Stomach (tissue), 9 donors: ENCODE data around the gene PRDM5. TPM values are rescaled to one million over a fixed set of nuclear protein-coding genes. Genes with fewer than 3 reads are reported as not detected.

Experiments used
- DNase-seq, 2 donors: peaks; one replicate each; pipeline versions ENCODE4 v3.0.0 to v3.0.0-alpha.2; 2013 to 2019
- H3K27ac ChIP-seq, 5 donors: fragments of 200-600 bp in 4 of 5; sonication (generic) in 4 of 5; one replicate each; pipeline ENCODE4 v1.5.1; 2013 to 2019; ENCODE audit warnings: mild to moderate bottlenecking in 1 of 5, moderate library complexity in 1 of 5
- H3K27me3 ChIP-seq, 3 donors: fragments of 200-600 bp; sonication (generic); one replicate each; pipeline ENCODE4 v1.5.1; 2017 to 2019; ENCODE audit warnings: mixed run types in 1 of 3
- H3K36me3 ChIP-seq, 4 donors: fragments of 200-600 bp; sonication (generic); 1 replicate in 3 of 4; 2 replicates in 1 of 4; pipeline ENCODE4 v1.5.1; 2016 to 2019
- H3K4me1 ChIP-seq, 4 donors: fragments of 200-600 bp; sonication (generic); one replicate each; pipeline ENCODE4 v1.5.1; 2016 to 2019
- H3K4me3 ChIP-seq, 4 donors: fragments of 200-600 bp; sonication (generic) in 3 of 4; one replicate each; pipeline ENCODE4 v1.5.1; 2016 to 2019; ENCODE audit warnings: mild to moderate bottlenecking in 1 of 4
- H3K9me3 ChIP-seq, 4 donors: fragments of 200-600 bp; sonication (generic); one replicate each; pipeline ENCODE4 v1.5.1; 2016 to 2019
- EP300 ChIP-seq: sonication (generic); formaldehyde crosslinking; IDR thresholded peaks from one replicate; pipeline ENCODE4 v1.6.1; 2017; ENCODE audit warnings: antibody characterized with exemption
- POLR2A ChIP-seq, 4 donors: fragments of 450-650 bp; IDR thresholded peaks; one replicate each; pipeline ENCODE4 v1.6.1; 2016; ENCODE audit warnings: antibody characterized with exemption in 4 of 4, control low read depth in 2 of 4, mild to moderate bottlenecking in 1 of 4, moderate library complexity in 1 of 4
- POLR2AphosphoS5 ChIP-seq, 3 donors: sonication (generic); formaldehyde crosslinking; IDR thresholded peaks; one replicate each; pipeline ENCODE4 v1.6.1; 2016; ENCODE audit warnings: antibody characterized with exemption in 3 of 3
- WGBS, 5 donors: extraction: QIAGEN DNeasy Blood & Tissue Kit in 3 of 5; methylation state at CpG; one replicate each; pipeline versions ENCODE4 v1.1.5 to v1.1.7; 2013 to 2018; 5-methylcytosine and 5-hydroxymethylcytosine counted together
- intact Hi-C: fragments of 100-400 bp; cut with DNase I; formaldehyde crosslinking; loops from one replicate; pipeline ENCODE4 v1.15.1; 2023; ENCODE audit warnings: low total_unique reads
- polyA plus RNA-seq, 3 donors: library from polyadenylated mRNA; stranded (reverse); fragments of 200-250 nt; gene quantifications; one replicate each; pipeline ENCODE4 v1.2.3, GENCODE V29; 2013
- total RNA-seq, 5 donors: library from RNA; depleted of rRNA; stranded (reverse); fragments of >200 nt; gene quantifications; one replicate each; pipeline versions ENCODE4 v1.1.0 to v1.2.3, GENCODE V29; 2014 to 2016
- TF ChIP-seq, protein P1 (sequence below), 7 experiments: fragments of 450-650 bp in 4 of 7; fragments of 200-600 bp in 3 of 7; sonication (generic) in 3 of 7; IDR thresholded peaks; one replicate each; pipeline ENCODE4 v1.5.1; 2016 to 2019; ENCODE audit warnings: antibody characterized with exemption in 7 of 7, control low read depth in 2 of 7, mild to moderate bottlenecking in 1 of 7
- donor health status: healthy with polysubstance abuse.
- donor health status: Bipolar disorder and iron deficiency.
- donor health status: healthy.

The PRDM5 gene
- total and polyA plus RNA-seq, 8 donors: 1.5 to 64.7 (median 10.7) TPM

DNA sequence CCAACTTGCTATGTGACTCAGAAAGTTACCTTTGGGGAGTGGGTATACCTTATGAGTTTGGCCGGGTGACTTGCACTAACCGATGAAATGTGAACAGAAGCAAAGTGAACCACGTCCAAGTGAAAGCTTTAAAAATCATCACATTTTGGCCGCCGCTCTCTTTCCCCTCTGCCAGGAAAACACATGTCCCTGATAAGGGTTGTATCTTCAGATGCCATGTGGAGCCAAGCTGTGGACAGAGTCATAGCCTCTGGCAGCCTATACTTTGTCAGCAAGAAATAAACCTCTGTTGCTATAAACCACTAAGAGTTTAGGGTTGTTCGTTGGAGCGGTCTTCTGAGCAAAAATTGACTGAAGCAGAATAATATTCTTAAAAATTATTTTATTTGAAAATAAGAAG, 92.3 kb downstream of the PRDM5 start:
- Histone ChIP-seq H3K9me3 (peaks cover 0 to 11% (median 8%) of the 10 kb centered on the region in 4 donors), H3K27ac (no peak overlapping the region), H3K4me3 (no peak overlapping the region), H3K36me3 (peaks cover 0 to 5% (median 0%) of the 10 kb centered on the region in 4 donors), H3K4me1 (peaks cover 0 to 10% (median 3%) of the 10 kb centered on the region in 4 donors), H3K27me3 (no peaks in the 10 kb centered on the region)
- DNase-seq: no peak
- WGBS, 5 donors: 72 to 84% (median 80%) methylated on average over 7 of the region's 7 CpGs
- no peak for TF ChIP-seq EP300
- no peak for TF ChIP-seq POLR2A (IDR thresholded peaks at IDR 0.05)
- no peak for TF ChIP-seq POLR2AphosphoS5 (IDR thresholded peaks at IDR 0.05)
- TF ChIP-seq, protein P1, sequence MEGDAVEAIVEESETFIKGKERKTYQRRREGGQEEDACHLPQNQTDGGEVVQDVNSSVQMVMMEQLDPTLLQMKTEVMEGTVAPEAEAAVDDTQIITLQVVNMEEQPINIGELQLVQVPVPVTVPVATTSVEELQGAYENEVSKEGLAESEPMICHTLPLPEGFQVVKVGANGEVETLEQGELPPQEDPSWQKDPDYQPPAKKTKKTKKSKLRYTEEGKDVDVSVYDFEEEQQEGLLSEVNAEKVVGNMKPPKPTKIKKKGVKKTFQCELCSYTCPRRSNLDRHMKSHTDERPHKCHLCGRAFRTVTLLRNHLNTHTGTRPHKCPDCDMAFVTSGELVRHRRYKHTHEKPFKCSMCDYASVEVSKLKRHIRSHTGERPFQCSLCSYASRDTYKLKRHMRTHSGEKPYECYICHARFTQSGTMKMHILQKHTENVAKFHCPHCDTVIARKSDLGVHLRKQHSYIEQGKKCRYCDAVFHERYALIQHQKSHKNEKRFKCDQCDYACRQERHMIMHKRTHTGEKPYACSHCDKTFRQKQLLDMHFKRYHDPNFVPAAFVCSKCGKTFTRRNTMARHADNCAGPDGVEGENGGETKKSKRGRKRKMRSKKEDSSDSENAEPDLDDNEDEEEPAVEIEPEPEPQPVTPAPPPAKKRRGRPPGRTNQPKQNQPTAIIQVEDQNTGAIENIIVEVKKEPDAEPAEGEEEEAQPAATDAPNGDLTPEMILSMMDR (IDR thresholded peaks at IDR 0.05): no peak
- intact Hi-C loops: no loop called here

DNA sequence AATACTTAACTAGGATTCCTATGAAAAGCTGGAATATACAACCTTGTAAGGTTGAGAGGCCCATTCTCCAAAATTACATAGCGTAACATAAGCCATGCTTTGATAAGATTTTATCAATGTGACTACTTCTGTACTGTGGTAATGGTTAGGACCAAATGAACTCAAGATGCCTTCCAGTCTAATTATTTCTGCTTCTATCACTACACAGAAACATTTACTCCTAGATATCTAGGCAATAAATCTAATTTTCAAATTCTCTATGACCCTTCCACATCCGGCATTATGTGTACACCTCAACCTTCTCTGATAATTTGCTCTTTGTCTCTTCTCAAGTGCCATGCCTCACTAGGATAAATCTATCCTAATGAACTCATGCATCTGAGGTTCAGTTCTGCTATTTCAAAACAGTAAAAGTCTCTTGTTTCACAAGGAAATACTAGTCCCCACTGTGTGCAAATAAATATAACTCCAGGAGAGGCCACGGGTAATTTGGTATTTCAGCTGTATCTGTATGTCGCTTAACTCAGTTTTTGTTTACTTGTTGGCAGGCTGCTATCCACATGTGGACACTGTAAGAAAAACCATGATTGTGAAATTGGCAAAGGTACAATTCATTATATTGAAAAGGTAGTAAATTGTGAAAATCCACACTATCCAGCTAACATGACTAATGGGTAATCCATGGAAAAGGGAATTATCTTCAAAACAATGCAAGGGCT, 93.3 kb downstream of the PRDM5 start:
- H3K9me3 ChIP-seq: peaks cover 0 to 9% (median 4%) of the 10 kb centered on the region in 4 donors
- no peak overlapping the region for H3K27ac ChIP-seq
- H3K4me1 ChIP-seq: peaks cover 0 to 10% (median 3%) of the 10 kb centered on the region in 4 donors
- H3K4me3 ChIP-seq: no peak overlapping the region
- no peak for TF ChIP-seq POLR2AphosphoS5 (IDR thresholded peaks at IDR 0.05)
- TF ChIP-seq POLR2A (IDR thresholded peaks at IDR 0.05): no peak
- TF ChIP-seq EP300: no peak
- TF ChIP-seq, protein P1 (IDR thresholded peaks at IDR 0.05): no peak
- intact Hi-C loops: no loop called here
- H3K36me3 ChIP-seq: peaks cover 0 to 2% (median 0%) of the 10 kb centered on the region in 4 donors
- no peaks in the 10 kb centered on the region for H3K27me3 ChIP-seq
- WGBS, 5 donors: 41 to 56% (median 44%) methylated on average over 4 of the region's 4 CpGs
- no peak for DNase-seq

DNA sequence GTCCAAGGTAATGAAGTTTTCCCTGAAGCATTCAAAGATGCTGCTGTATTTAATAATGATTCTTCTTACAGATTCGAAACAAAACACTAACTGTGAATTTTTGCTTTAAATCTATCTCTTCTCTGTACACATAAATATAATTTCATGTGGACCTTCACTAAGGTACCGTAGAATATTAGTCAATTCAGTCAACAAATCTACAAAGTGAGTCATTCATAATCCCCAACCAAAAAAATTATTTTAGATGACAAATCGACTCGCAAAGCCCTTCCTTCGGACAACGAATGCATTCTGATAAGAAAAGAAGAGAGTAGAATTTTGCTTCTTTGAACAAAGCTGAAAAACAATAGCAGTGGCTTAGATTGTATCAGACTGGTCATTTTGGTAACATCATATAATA, 95.7 kb downstream of the PRDM5 start:
- Histone ChIP-seq H3K27ac (no peak overlapping the region), H3K4me3 (no peak overlapping the region), H3K36me3 (no peaks in the 10 kb centered on the region), H3K4me1 (peaks cover 0 to 10% (median 3%) of the 10 kb centered on the region in 4 donors), H3K9me3 (no peaks in the 10 kb centered on the region), H3K27me3 (no peaks in the 10 kb centered on the region)
- TF ChIP-seq POLR2AphosphoS5 (IDR thresholded peaks at IDR 0.05): no peak
- intact Hi-C loops: no loop called here
- 91 to 95% (median 93%) methylated on average over 6 of the region's 6 CpGs for WGBS, 5 donors
- no peak for DNase-seq

DNA sequence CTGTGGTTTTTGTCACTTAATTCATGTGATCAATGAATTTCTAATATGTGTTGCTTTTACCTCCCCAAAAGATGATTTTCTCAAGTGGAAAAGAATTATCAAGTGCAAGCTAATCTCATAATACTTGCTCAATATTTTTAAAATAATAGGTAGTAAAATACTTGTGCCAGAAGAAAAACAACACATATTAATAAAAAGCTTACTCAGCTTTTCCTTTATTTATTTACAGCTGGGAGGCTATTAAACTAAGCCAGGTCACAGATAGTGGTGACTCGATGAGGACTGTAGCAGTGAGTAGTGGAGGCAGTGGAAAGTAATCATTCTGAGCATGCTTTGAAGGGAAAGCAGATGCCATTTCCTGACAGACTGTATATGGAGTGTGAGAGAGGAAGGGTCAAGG, 96.1 kb downstream of the PRDM5 start:
- H3K27me3 ChIP-seq: no peaks in the 10 kb centered on the region
- DNase-seq: no peak
- H3K36me3 ChIP-seq: no peaks in the 10 kb centered on the region
- no peak for TF ChIP-seq POLR2AphosphoS5 (IDR thresholded peaks at IDR 0.05)
- no peak for TF ChIP-seq POLR2A (IDR thresholded peaks at IDR 0.05)
- TF ChIP-seq EP300: no peak
- TF ChIP-seq, protein P1 (IDR thresholded peaks at IDR 0.05): no peak
- H3K9me3 ChIP-seq: no peaks in the 10 kb centered on the region
- H3K4me3 ChIP-seq: no peak overlapping the region
- 36 to 47% (median 43%) methylated on average over 1 of the region's 1 CpG for WGBS, 5 donors
- no peak overlapping the region for H3K27ac ChIP-seq
- intact Hi-C loops: no loop called here
- peaks cover 0 to 10% (median 3%) of the 10 kb centered on the region in 4 donors for H3K4me1 ChIP-seq

DNA sequence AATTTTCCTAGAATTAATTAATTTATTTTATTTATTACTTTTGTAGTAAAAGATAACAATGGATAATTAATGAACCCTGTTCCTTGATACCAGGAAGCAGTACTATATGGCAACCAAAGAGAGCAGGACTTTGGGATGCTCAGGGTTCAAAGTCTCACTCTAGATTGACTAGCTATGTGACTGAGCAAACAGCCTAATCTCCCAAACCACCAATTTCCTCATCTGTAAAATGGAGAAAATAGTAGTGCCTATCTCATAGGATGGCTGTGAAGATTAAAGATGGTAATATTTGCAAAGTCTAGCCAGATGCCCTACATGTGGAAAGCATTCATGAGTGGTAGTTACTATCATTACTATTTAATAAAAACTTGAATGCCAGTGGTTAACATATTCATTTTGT, 97.6 kb downstream of the PRDM5 start:
- no peak for DNase-seq
- no peak overlapping the region for H3K4me3 ChIP-seq
- peaks cover 0 to 10% (median 3%) of the 10 kb centered on the region in 4 donors for H3K4me1 ChIP-seq
- intact Hi-C loops: no loop called here
- no peak overlapping the region for H3K27ac ChIP-seq
- no peaks in the 10 kb centered on the region for H3K9me3 ChIP-seq
- H3K36me3 ChIP-seq: no peaks in the 10 kb centered on the region
- TF ChIP-seq EP300 (no peak), POLR2A (IDR thresholded peaks at IDR 0.05) (no peak), POLR2AphosphoS5 (IDR thresholded peaks at IDR 0.05) (no peak)
- TF ChIP-seq, protein P1 (IDR thresholded peaks at IDR 0.05): no peak
- no peaks in the 10 kb centered on the region for H3K27me3 ChIP-seq
